H9 (cell line): ENCODE data around the gene SCNM1. TPM values are rescaled to one million over a fixed set of nuclear protein-coding genes. Genes with fewer than 3 reads are reported as not detected.

Experiments used
- DNase-seq: peaks from one replicate; pipeline ENCODE4 v3.0.0-alpha.2; 2017
- H2AFZ ChIP-seq: one replicate; pipeline ENCODE4 v1.6.1; 2013; ENCODE audit warnings: mild to moderate bottlenecking, low read length, control low read depth, moderate library complexity
- H2AK5ac ChIP-seq: 2 replicates; pipeline ENCODE4 v1.6.1; 2013; ENCODE audit warnings: low read length, control low read depth, mixed read lengths; ENCODE audit not compliant: insufficient read length
- H2BK120ac ChIP-seq: one replicate; pipeline ENCODE4 v1.6.1; 2013; ENCODE audit warnings: low read depth, mild to moderate bottlenecking, low read length, control low read depth, inconsistent platforms; ENCODE audit not compliant: poor library complexity, severe bottlenecking
- H2BK12ac ChIP-seq: 2 replicates; pipeline ENCODE4 v1.6.1; 2013; ENCODE audit warnings: low read length, control low read depth, mixed read lengths, low read depth; ENCODE audit not compliant: insufficient read length
- H2BK15ac ChIP-seq: 2 replicates; pipeline ENCODE4 v1.6.1; 2013; ENCODE audit warnings: low read depth, low read length, control low read depth
- H2BK20ac ChIP-seq: one replicate; pipeline ENCODE4 v1.6.1; 2013; ENCODE audit warnings: low read depth, mild to moderate bottlenecking, low read length, control low read depth, inconsistent platforms; ENCODE audit not compliant: poor library complexity, severe bottlenecking
- H2BK5ac ChIP-seq: 2 replicates; pipeline ENCODE4 v1.6.1; 2013; ENCODE audit warnings: low read length, control low read depth, mixed read lengths; ENCODE audit not compliant: insufficient read length
- H3K14ac ChIP-seq: 2 replicates; pipeline ENCODE4 v1.6.1; 2013; ENCODE audit warnings: low read length, control low read depth; ENCODE audit not compliant: insufficient read depth
- H3K18ac ChIP-seq: 2 replicates; pipeline ENCODE4 v1.6.1; 2013; ENCODE audit warnings: low read depth, mild to moderate bottlenecking, mixed read lengths, low read length, control low read depth; ENCODE audit not compliant: insufficient read length
- H3K23ac ChIP-seq: 2 replicates; pipeline ENCODE4 v1.6.1; 2013; ENCODE audit warnings: low read length, control low read depth, mixed read lengths, low read depth; ENCODE audit not compliant: insufficient read length
- H3K23me2 ChIP-seq: 2 replicates; pipeline ENCODE4 v1.6.1; 2013; ENCODE audit warnings: low read depth, mild to moderate bottlenecking, mixed read lengths, low read length, control low read depth; ENCODE audit not compliant: insufficient read length, poor library complexity, severe bottlenecking
- H3K27ac ChIP-seq: 2 replicates; pipeline ENCODE4 v1.5.1; 2013; ENCODE audit warnings: low read length, control low read depth, mixed read lengths, low read depth; ENCODE audit not compliant: insufficient read length
- H3K27me3 ChIP-seq: 2 replicates; pipeline ENCODE4 v1.6.1; 2013; ENCODE audit warnings: low read length, control low read depth, inconsistent platforms; ENCODE audit not compliant: insufficient read depth
- H3K4ac ChIP-seq: 2 replicates; pipeline ENCODE4 v1.6.1; 2013; ENCODE audit warnings: low read depth, mild to moderate bottlenecking, control low read depth, inconsistent platforms, low read length, moderate library complexity
- H3K4me1 ChIP-seq: 2 replicates; pipeline ENCODE4 v1.6.1; 2013; ENCODE audit warnings: low read length, control low read depth, inconsistent platforms; ENCODE audit not compliant: insufficient read depth
- H3K4me2 ChIP-seq: 2 replicates; pipeline ENCODE4 v1.6.1; 2013; ENCODE audit warnings: low read length, control low read depth, mixed read lengths; ENCODE audit not compliant: insufficient read length, insufficient read depth
- H3K56ac ChIP-seq: 2 replicates; pipeline ENCODE4 v1.6.1; 2013; ENCODE audit warnings: low read depth, mild to moderate bottlenecking, mixed read lengths, low read length, control low read depth; ENCODE audit not compliant: insufficient read length
- H3K79me1 ChIP-seq: 2 replicates; pipeline ENCODE4 v1.6.1; 2013; ENCODE audit warnings: low read depth, mild to moderate bottlenecking, moderate library complexity, low read length, control low read depth, inconsistent platforms; ENCODE audit not compliant: insufficient read depth, poor library complexity, severe bottlenecking
- H3K79me2 ChIP-seq: 2 replicates; pipeline ENCODE4 v1.6.1; 2013; ENCODE audit warnings: low read length, control low read depth, inconsistent platforms; ENCODE audit not compliant: insufficient read depth
- H3K9ac ChIP-seq: 2 replicates; pipeline ENCODE4 v1.6.1; 2013; ENCODE audit warnings: low read length, control low read depth, mixed read lengths; ENCODE audit not compliant: insufficient read length; ENCODE audit errors: extremely low read depth
- H3K9me3 ChIP-seq: one replicate; pipeline ENCODE4 v1.6.1; 2013; ENCODE audit warnings: low read depth, low read length, inconsistent platforms; ENCODE audit not compliant: control insufficient read depth
- H3T11ph ChIP-seq: one replicate; pipeline ENCODE4 v1.6.1; 2013; ENCODE audit warnings: mild to moderate bottlenecking, low read length, control low read depth, inconsistent platforms
- H4K20me1 ChIP-seq: one replicate; pipeline ENCODE4 v1.6.1; 2013; ENCODE audit not compliant: control insufficient read depth, insufficient read length, insufficient read depth
- H4K5ac ChIP-seq: 2 replicates; pipeline ENCODE4 v1.6.1; 2013; ENCODE audit warnings: low read depth, mild to moderate bottlenecking, mixed read lengths, low read length, control low read depth; ENCODE audit not compliant: insufficient read length
- H4K8ac ChIP-seq: replicated peaks from 2 replicates; pipeline ENCODE4 v1.6.1; 2013; ENCODE audit warnings: low read length, control low read depth, mixed read lengths, low read depth; ENCODE audit not compliant: insufficient read length
- H4K91ac ChIP-seq: 2 replicates; pipeline ENCODE4 v1.6.1; 2013; ENCODE audit warnings: low read depth, mild to moderate bottlenecking, moderate library complexity, mixed read lengths, low read length, control low read depth; ENCODE audit not compliant: insufficient read length
- H3K27ac Mint-ChIP-seq, 3 experiments: 2 replicates in 2 of 3; 3 replicates in 1 of 3; pipeline ENCODE4 v1.8.0; 2020 to 2021; ENCODE audit warnings: mixed read lengths in 3 of 3, mild to moderate bottlenecking in 1 of 3, moderate library complexity in 1 of 3
- H3K27me3 Mint-ChIP-seq: 2 replicates; pipeline ENCODE4 v1.8.0; 2021; ENCODE audit warnings: low read depth, mild to moderate bottlenecking, moderate library complexity, mixed read lengths
- H3K36me3 Mint-ChIP-seq, 3 experiments: 2 replicates in 2 of 3; 3 replicates in 1 of 3; pipeline ENCODE4 v1.8.0; 2020 to 2021; ENCODE audit warnings: low read depth in 3 of 3, mixed read lengths in 3 of 3; ENCODE audit not compliant: insufficient read depth in 1 of 3
- H3K4me1 Mint-ChIP-seq, 2 experiments: 2 replicates each; pipeline ENCODE4 v1.8.0; 2020; ENCODE audit warnings: mixed read lengths in 2 of 2
- H3K4me3 Mint-ChIP-seq, 2 experiments: 2 replicates in 1 of 2; 3 replicates in 1 of 2; pipeline ENCODE4 v1.8.0; 2020 to 2021; ENCODE audit warnings: mild to moderate bottlenecking in 2 of 2, mixed read lengths in 2 of 2, moderate library complexity in 1 of 2
- H3K9me3 Mint-ChIP-seq, 2 experiments: 2 replicates in 1 of 2; 3 replicates in 1 of 2; pipeline ENCODE4 v1.8.0; 2020; ENCODE audit warnings: mild to moderate bottlenecking in 2 of 2, mixed read lengths in 2 of 2, moderate library complexity in 1 of 2
- CTCF ChIP-seq: fragments of 200-600 bp; sonication (generic); conservative IDR thresholded peaks from 3 replicates; pipeline ENCODE4 v1.8.0; 2021; ENCODE audit warnings: antibody characterized with exemption, mild to moderate bottlenecking
- WGBS: extraction: QIAGEN DNeasy Blood & Tissue Kit; methylation state at CpG from one replicate; pipeline ENCODE4 v1.1.7; 2013; ENCODE audit warnings: missing lambda C conversion rate, low lambda C conversion rate, mixed read lengths; ENCODE audit not compliant: insufficient read length; ENCODE audit errors: extremely low coverage; 5-methylcytosine and 5-hydroxymethylcytosine counted together
- total RNA-seq: library from RNA; stranded (reverse); gene quantifications from 2 replicates; pipeline ENCODE4 v1.2.1, GENCODE V29; 2021

Gene SCNM1
- total RNA-seq, 1 experiment from 2014 or later: 60.5 TPM

DNA sequence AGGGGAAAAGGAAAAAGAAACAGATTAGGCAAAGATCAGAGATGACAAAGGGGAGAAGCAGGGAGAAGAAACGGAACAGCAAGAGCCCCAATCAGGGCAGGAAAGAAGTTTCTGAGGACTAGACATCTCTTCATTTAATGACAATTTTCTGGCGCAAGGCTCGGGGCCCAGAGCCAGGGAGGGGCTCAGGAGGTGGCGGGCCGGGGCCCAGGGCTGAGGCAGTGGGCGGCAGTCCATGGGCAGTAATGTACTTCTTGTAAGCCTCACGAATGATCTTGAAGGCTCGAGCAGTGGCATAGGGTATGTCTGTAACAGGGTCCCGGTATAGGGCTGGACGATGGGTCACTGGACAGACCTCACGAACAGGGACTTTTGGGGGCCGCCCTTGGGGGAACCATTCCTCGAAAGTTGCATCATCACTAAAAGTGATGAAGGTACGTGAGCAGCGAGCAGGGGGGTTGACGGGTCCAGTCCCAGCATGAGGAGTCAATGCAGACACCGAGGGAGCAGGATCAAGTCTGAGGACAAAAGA is 10.6 kb downstream of the SCNM1 start:
- no peak overlapping the region for H2BK5ac ChIP-seq
- no peak overlapping the region for H3K56ac ChIP-seq
- H3K79me2 ChIP-seq: no peaks in the 10 kb centered on the region
- Mint-ChIP-seq H3K9me3 (no peaks in the 10 kb centered on the region), H3K27me3 (no peaks in the 10 kb centered on the region), H3K4me1 (no peaks in the 10 kb centered on the region), H3K4me3 (no peak overlapping the region; a peak in 1 of 5 replicates), H3K27ac (peak overlapping the region in 2 of 3 experiments; percentile 26 to 35; a peak in 2 of 7 replicates), H3K36me3 (peaks cover 40 to 69% (median 61%) of the 10 kb centered on the region in 3 experiments; a peak in 6 of 7 replicates)
- H4K5ac ChIP-seq: no peak overlapping the region
- no peak overlapping the region for H2AFZ ChIP-seq
- DNase-seq: no peak
- no peak overlapping the region for H3K14ac ChIP-seq
- H4K91ac ChIP-seq: no peak overlapping the region
- no peak overlapping the region for H4K8ac ChIP-seq
- no peak overlapping the region for H2AK5ac ChIP-seq
- H3K4me1 ChIP-seq: no peaks in the 10 kb centered on the region
- H3K4ac ChIP-seq: no peak overlapping the region
- TF ChIP-seq CTCF: no peak
- no peak overlapping the region for H3T11ph ChIP-seq
- H3K18ac ChIP-seq: no peak overlapping the region
- no peak overlapping the region for H3K4me2 ChIP-seq
- no peaks in the 10 kb centered on the region for H3K23me2 ChIP-seq
- H2BK15ac ChIP-seq: no peak overlapping the region
- no peaks in the 10 kb centered on the region for H4K20me1 ChIP-seq
- no peak overlapping the region for H2BK20ac ChIP-seq
- no peaks in the 10 kb centered on the region for H3K27me3 ChIP-seq
- no peak overlapping the region for H3K9ac ChIP-seq
- H3K23ac ChIP-seq: no peak overlapping the region
- H2BK12ac ChIP-seq: no peak overlapping the region
- H2BK120ac ChIP-seq: no peak overlapping the region
- no peaks in the 10 kb centered on the region for H3K9me3 ChIP-seq
- no peaks in the 10 kb centered on the region for H3K79me1 ChIP-seq
- WGBS: no CpG with 5 or more reads among the region's 17 CpGs
- H3K27ac ChIP-seq: no peak overlapping the region
